MM.1S (cell line): Measurements from ENCODE around the gene ZNF697.

ENCODE experiments used
- DNase-seq: peaks from one replicate; pipeline ENCODE4 v3.0.0-alpha.2; 2015
- H2AFZ ChIP-seq: fragments of 300-600 bp; sonication (generic); 2 replicates; pipeline ENCODE4 v1.6.0; 2016; ENCODE audit warnings: antibody characterized with exemption, low read length
- H3F3A ChIP-seq: fragments of 300-600 bp; sonication (generic); 2 replicates; pipeline ENCODE4 v1.6.1; 2016; ENCODE audit warnings: mild to moderate bottlenecking, antibody characterized with exemption, low read length, moderate library complexity, mixed read lengths; ENCODE audit not compliant: insufficient read depth
- H3K27ac ChIP-seq: fragments of 300-600 bp; sonication (generic); 2 replicates; pipeline ENCODE4 v1.5.1; 2016; ENCODE audit warnings: mild to moderate bottlenecking, low read length
- H3K27me3 ChIP-seq: fragments of 300-600 bp; sonication (generic); replicated peaks from 2 replicates; pipeline ENCODE4 v1.6.0; 2016; ENCODE audit warnings: low read length; ENCODE audit not compliant: insufficient read depth
- H3K36me3 ChIP-seq: fragments of 300-600 bp; sonication (generic); replicated peaks from 2 replicates; pipeline ENCODE4 v1.6.1; 2016; ENCODE audit warnings: mild to moderate bottlenecking, low read length, mixed read lengths; ENCODE audit not compliant: insufficient read depth
- H3K4me1 ChIP-seq: fragments of 300-600 bp; sonication (generic); 2 replicates; pipeline ENCODE4 v1.6.1; 2016; ENCODE audit warnings: low read length, mixed read lengths
- H3K4me2 ChIP-seq: fragments of 300-600 bp; sonication (generic); 2 replicates; pipeline ENCODE4 v1.6.0; 2016; ENCODE audit warnings: low read depth, low read length
- H3K4me3 ChIP-seq: fragments of 300-600 bp; sonication (generic); 2 replicates; pipeline ENCODE4 v1.5.1; 2016; ENCODE audit warnings: low read length, mixed read lengths
- H3K79me2 ChIP-seq: fragments of 300-600 bp; sonication (generic); 2 replicates; pipeline ENCODE4 v1.6.1; 2016; ENCODE audit warnings: mixed run types, low read length, mixed read lengths
- H3K9ac ChIP-seq: fragments of 300-600 bp; sonication (generic); 2 replicates; pipeline ENCODE4 v1.6.1; 2016; ENCODE audit warnings: low read length, mixed read lengths
- H3K9me2 ChIP-seq: fragments of 300-600 bp; sonication (generic); replicated peaks from 2 replicates; pipeline ENCODE4 v1.6.1; 2016; ENCODE audit warnings: mild to moderate bottlenecking, low read length, mixed read lengths; ENCODE audit not compliant: insufficient read depth
- H3K9me3 ChIP-seq: fragments of 300-600 bp; sonication (generic); replicated peaks from 2 replicates; pipeline ENCODE4 v1.6.1; 2016; ENCODE audit warnings: mild to moderate bottlenecking, low read length, mixed read lengths; ENCODE audit not compliant: insufficient read depth
- H4K20me1 ChIP-seq: fragments of 300-600 bp; sonication (generic); 2 replicates; pipeline ENCODE4 v1.6.1; 2016; ENCODE audit warnings: mild to moderate bottlenecking, low read length, moderate library complexity, mixed read lengths; ENCODE audit not compliant: insufficient read depth
- CTCF ChIP-seq: fragments of 300-600 bp; sonication (generic); IDR thresholded peaks from 2 replicates; pipeline ENCODE4 v1.5.1; 2016; ENCODE audit warnings: antibody characterized with exemption, low read length, mixed read lengths
- EZH2 ChIP-seq: fragments of 300-600 bp; sonication (generic); optimal IDR thresholded peaks from 2 replicates; pipeline ENCODE3; 2017; ENCODE audit warnings: low read depth, mild to moderate bottlenecking, antibody characterized with exemption, low read length, mixed read lengths
- EZH2phosphoT487 ChIP-seq: fragments of 300-600 bp; sonication (generic); IDR thresholded peaks from 2 replicates; pipeline ENCODE4 v1.6.1; 2018; ENCODE audit warnings: antibody characterized with exemption, low read length

ZNF697 gene

GRCh38 chr1:119602169-119602568, 45.9 kb downstream of the ZNF697 start:
- Histone ChIP-seq H3K9me3 (no peaks in the 10 kb centered on the region), H3K36me3 (no peaks in the 10 kb centered on the region), H3F3A (no peaks in the 10 kb centered on the region), H3K4me1 (no peaks in the 10 kb centered on the region), H3K4me2 (no peak overlapping the region), H2AFZ (no peak overlapping the region), H3K4me3 (no peak overlapping the region), H3K9ac (no peak overlapping the region), H3K27me3 (no peaks in the 10 kb centered on the region), H3K27ac (no peak overlapping the region), H4K20me1 (no peaks in the 10 kb centered on the region), H3K79me2 (no peaks in the 10 kb centered on the region), H3K9me2 (no peaks in the 10 kb centered on the region)
- no peak for DNase-seq
- TF ChIP-seq CTCF (no peak), EZH2 (no peak), EZH2phosphoT487 (no peak)

- no peaks in the 10 kb centered on the region for H3K36me3 ChIP-seq
Observed at GRCh38 chr1:119600976-119601375, 47.1 kb downstream of the ZNF697 start.

GRCh38 chr1:119600561-119600960, 47.5 kb downstream of the ZNF697 start:
- Histone ChIP-seq H3F3A (no peaks in the 10 kb centered on the region), H3K79me2 (no peaks in the 10 kb centered on the region), H2AFZ (no peak overlapping the region), H3K9ac (no peak overlapping the region), H3K27me3 (no peaks in the 10 kb centered on the region), H3K4me1 (no peaks in the 10 kb centered on the region), H3K4me2 (no peak overlapping the region), H3K9me3 (no peaks in the 10 kb centered on the region), H3K4me3 (no peak overlapping the region), H4K20me1 (no peaks in the 10 kb centered on the region), H3K27ac (no peak overlapping the region), H3K9me2 (no peaks in the 10 kb centered on the region), H3K36me3 (no peaks in the 10 kb centered on the region)
- TF ChIP-seq EZH2phosphoT487 = no peak
- no peak for TF ChIP-seq EZH2
- TF ChIP-seq CTCF = no peak
- DNase-seq = no peak

More at GRCh38 chr1:119600976-119601375, 47.1 kb downstream of the ZNF697 start:
- no peaks in the 10 kb centered on the region for H3K4me1 ChIP-seq
- TF ChIP-seq EZH2 = no peak
- TF ChIP-seq CTCF = no peak
- no peak for TF ChIP-seq EZH2phosphoT487
- no peak overlapping the region for H3K9ac ChIP-seq
- no peaks in the 10 kb centered on the region for H3F3A ChIP-seq
- H3K27me3 ChIP-seq = no peaks in the 10 kb centered on the region
- H2AFZ ChIP-seq = no peak overlapping the region
- H3K9me3 ChIP-seq = no peaks in the 10 kb centered on the region
- no peak overlapping the region for H3K4me2 ChIP-seq
- DNase-seq = no peak
- H3K27ac ChIP-seq = no peak overlapping the region
- H3K4me3 ChIP-seq = no peak overlapping the region
- H3K9me2 ChIP-seq = no peaks in the 10 kb centered on the region
- no peaks in the 10 kb centered on the region for H4K20me1 ChIP-seq
- H3K79me2 ChIP-seq = no peaks in the 10 kb centered on the region
